Endothelial cell of umbilical vein (primary cell): ENCODE data around the gene ZBTB21. TPM values are rescaled to one million over a fixed set of nuclear protein-coding genes. Genes with fewer than 3 reads are reported as not detected.

Experiments
- BruUV-seq: library from RNA; stranded (reverse); fragments of 400-500 nt; replicated peaks from 2 replicates; lab custom pipeline; 2021; lab: Mats Ljungman, UMichigan
- CTCF ChIA-PET: fragments of 300-600, 350-600 bp; sonication (Branson Sonifier 250); formaldehyde crosslinking; loops from one replicate; lab custom pipeline; 2021; ENCODE audit warnings: antibody characterized with exemption, inconsistent platforms; lab: Charles Lee
- POLR2A ChIA-PET: fragments of 300-600, 350-600 bp; sonication (Branson Sonifier 250); formaldehyde crosslinking; loops from one replicate; lab custom pipeline; 2021; ENCODE audit warnings: antibody characterized with exemption, inconsistent platforms; lab: Charles Lee
- DNase-seq: peaks from one replicate; pipeline ENCODE4 v3.0.0-alpha.2; 2011; ENCODE audit warnings: low read depth, low spot score
- FAIRE-seq: peaks from 2 replicates; lab custom pipeline; 2011; peaks lifted over from hg19 to GRCh38; lab: Jason Lieb, UNC
- H2AFZ ChIP-seq: 2 replicates; pipeline ENCODE4 v1.6.0; 2012; ENCODE audit warnings: low read depth, low read length, control low read depth, inconsistent platforms
- H3K27ac ChIP-seq: 2 replicates; pipeline ENCODE4 v1.5.1; 2011; ENCODE audit warnings: low read depth, mild to moderate bottlenecking, control low read depth, low read length, moderate library complexity; ENCODE audit not compliant: insufficient read depth
- H3K27me3 ChIP-seq, 2 experiments: 2 replicates each; pipeline versions ENCODE4 v1.6.0 to v1.6.1; 2011; ENCODE audit warnings: low read length in 2 of 2, mixed read lengths in 1 of 2; ENCODE audit not compliant: control insufficient read depth in 2 of 2, insufficient read depth in 2 of 2
- H3K36me3 ChIP-seq, 2 experiments: 2 replicates in 1 of 2; 3 replicates in 1 of 2; pipeline ENCODE4 v1.5.1; 2011; ENCODE audit warnings: low read length in 2 of 2, mild to moderate bottlenecking in 1 of 2, moderate library complexity in 1 of 2; ENCODE audit not compliant: control insufficient read depth in 2 of 2, insufficient read depth in 2 of 2; ENCODE audit errors: extremely low read depth in 1 of 2
- H3K4me1 ChIP-seq: 3 replicates; pipeline ENCODE4 v1.5.1; 2011; ENCODE audit warnings: mild to moderate bottlenecking, low read length; ENCODE audit not compliant: control insufficient read depth, insufficient read depth; ENCODE audit errors: extremely low read depth
- H3K4me2 ChIP-seq: 2 replicates; pipeline ENCODE4 v1.6.1; 2011; ENCODE audit warnings: low read length, control low read depth, mixed read lengths; ENCODE audit not compliant: insufficient read depth
- H3K4me3 ChIP-seq, 3 experiments: fragments of 200-600 bp in 1 of 3; sonication (generic), shearing (Covaris generic) in 1 of 3; replicated peaks in 1 of 3; 2 replicates each; pipeline ENCODE4 v1.5.1; 2011 to 2016; ENCODE audit warnings: control low read depth in 3 of 3, low read length in 3 of 3, mild to moderate bottlenecking in 2 of 3, inconsistent platforms in 1 of 3, low read depth in 1 of 3, moderate library complexity in 1 of 3; ENCODE audit not compliant: insufficient read depth in 1 of 3
- H3K79me2 ChIP-seq: 2 replicates; pipeline ENCODE4 v1.6.0; 2012; ENCODE audit warnings: low read length, inconsistent platforms; ENCODE audit not compliant: control insufficient read depth, insufficient read depth
- H3K9ac ChIP-seq: replicated peaks from 2 replicates; pipeline ENCODE3; 2011; ENCODE audit warnings: low read length, control low read depth; ENCODE audit not compliant: insufficient read depth; ENCODE audit errors: extremely low read depth
- H3K9me1 ChIP-seq: replicated peaks from 3 replicates; pipeline ENCODE4 v1.6.0; 2011; ENCODE audit warnings: mild to moderate bottlenecking, low read length; ENCODE audit not compliant: control insufficient read depth, insufficient read depth; ENCODE audit errors: extremely low read depth
- H3K9me3 ChIP-seq: replicated peaks from 2 replicates; pipeline ENCODE4 v1.5.1; 2012; ENCODE audit warnings: low read length, inconsistent platforms; ENCODE audit not compliant: control insufficient read depth, insufficient read depth
- H4K20me1 ChIP-seq: replicated peaks from 2 replicates; pipeline ENCODE3; 2011; ENCODE audit warnings: mild to moderate bottlenecking, low read length; ENCODE audit not compliant: control insufficient read depth, insufficient read depth; ENCODE audit errors: extremely low read depth
- EZH2 ChIP-seq: IDR thresholded peaks from 2 replicates; pipeline ENCODE4 v1.6.1; 2012; ENCODE audit warnings: borderline replicate concordance, low read depth, mild to moderate bottlenecking, moderate library complexity, low read length, inconsistent platforms; ENCODE audit not compliant: severe bottlenecking
- FOS ChIP-seq: IDR thresholded peaks from 2 replicates; pipeline ENCODE4 v1.6.1; 2011; ENCODE audit warnings: mild to moderate bottlenecking, low read length, moderate library complexity, borderline replicate concordance; ENCODE audit not compliant: insufficient read depth
- GATA2 ChIP-seq: IDR thresholded peaks from 2 replicates; pipeline ENCODE4 v1.7.0; 2011; ENCODE audit warnings: low read depth, mild to moderate bottlenecking, moderate library complexity, mixed read lengths, low read length; ENCODE audit not compliant: insufficient read length, insufficient read depth
- JUN ChIP-seq: IDR thresholded peaks from 2 replicates; pipeline ENCODE4 v1.6.1; 2011; ENCODE audit warnings: borderline replicate concordance, low read depth; ENCODE audit not compliant: insufficient read length, insufficient read depth
- MAX ChIP-seq: IDR thresholded peaks from 2 replicates; pipeline ENCODE4 v1.6.1; 2011; ENCODE audit not compliant: insufficient read depth, insufficient read length
- MYC ChIP-seq: IDR thresholded peaks from one replicate; pipeline ENCODE4 v1.6.1; 2011; ENCODE audit warnings: mild to moderate bottlenecking, low read depth, low read length
- POLR2A ChIP-seq: IDR thresholded peaks from 2 replicates; pipeline ENCODE4 v1.6.1; 2012; ENCODE audit warnings: low read depth, mild to moderate bottlenecking, control low read depth, low read length
- POLR2AphosphoS5 ChIP-seq: IDR thresholded peaks from 2 replicates; pipeline ENCODE4 v1.6.1; 2012; ENCODE audit warnings: low read depth, mild to moderate bottlenecking, control low read depth, low read length, moderate library complexity; ENCODE audit not compliant: insufficient read depth
- dilution Hi-C: fragments of 300-500 bp; cut with MboI; formaldehyde crosslinking; loops from one replicate; pipeline ENCODE4 v1.15.0; 2019; ENCODE audit warnings: low sequenced_read_pairs; ENCODE audit not compliant: extremely low pct_ligation_motif_present
- intact Hi-C: fragments of 100-400 bp; cut with micrococcal nuclease; formaldehyde crosslinking; loops from one replicate; pipeline ENCODE4 v1.10.0; 2022
- polyA plus RNA-seq, 4 experiments: library from polyadenylated mRNA; depleted of rRNA in 3 of 4; stranded (reverse) in 3 of 4; unstranded in 1 of 4; fragments of >200 nt; gene quantifications; 2 replicates each; pipeline versions ENCODE4 v1.2.1 to v1.2.3, GENCODE V29; 2011 to 2012; ENCODE audit warnings: missing spikeins in 1 of 4
- total RNA-seq: library from RNA; stranded (reverse); gene quantifications from 2 replicates; pipeline ENCODE4 v1.2.3, GENCODE V29; 2021
- TF ChIP-seq, protein P1 (sequence below), 2 donors: IDR thresholded peaks; 1 replicate in 1 of 2; 2 replicates in 1 of 2; pipeline ENCODE4 v1.5.1; 2011; ENCODE audit warnings: low read length in 2 of 2, mild to moderate bottlenecking in 2 of 2, moderate library complexity in 2 of 2, control low read depth in 1 of 2, inconsistent platforms in 1 of 2, low read depth in 1 of 2; ENCODE audit not compliant: insufficient read depth in 1 of 2; ENCODE audit errors: extremely low read depth in 1 of 2

The ZBTB21 gene
- total and polyA plus RNA-seq, 2 donors (not counting 3 experiments of a cell fraction or from before 2014, with no cell fraction given): 2.8 to 12.4 TPM

GRCh38 chr21:42059141-42059540 lies 49.0 kb upstream of the ZBTB21 start:
- Histone ChIP-seq H3K9ac (no peak overlapping the region), H3K27ac (no peak overlapping the region), H3K4me1 (peaks cover 23% of the 10 kb centered on the region), H3K9me3 (no peaks in the 10 kb centered on the region), H3K27me3 (peaks cover 0 to 2% of the 10 kb centered on the region in 2 experiments), H4K20me1 (no peaks in the 10 kb centered on the region), H3K36me3 (no peaks in the 10 kb centered on the region), H3K4me2 (no peak overlapping the region), H3K4me3 (no peak overlapping the region), H2AFZ (no peak overlapping the region), H3K9me1 (no peaks in the 10 kb centered on the region), H3K79me2 (no peaks in the 10 kb centered on the region)
- no peak for FAIRE-seq
- ChIA-PET POLR2A (no interaction called here), CTCF (interaction anchor here (2.2 kb wide), 1 partner anchor 49 kb away, joined by 10 read pairs; no protein-coding TSS in a partner anchor)
- dilution Hi-C loops: no loop called here
- no peak for TF ChIP-seq JUN
- TF ChIP-seq MAX: no peak
- TF ChIP-seq EZH2: no peak
- TF ChIP-seq MYC: no peak
- no peak for TF ChIP-seq FOS
- TF ChIP-seq POLR2A: no peak
- TF ChIP-seq, protein P1, sequence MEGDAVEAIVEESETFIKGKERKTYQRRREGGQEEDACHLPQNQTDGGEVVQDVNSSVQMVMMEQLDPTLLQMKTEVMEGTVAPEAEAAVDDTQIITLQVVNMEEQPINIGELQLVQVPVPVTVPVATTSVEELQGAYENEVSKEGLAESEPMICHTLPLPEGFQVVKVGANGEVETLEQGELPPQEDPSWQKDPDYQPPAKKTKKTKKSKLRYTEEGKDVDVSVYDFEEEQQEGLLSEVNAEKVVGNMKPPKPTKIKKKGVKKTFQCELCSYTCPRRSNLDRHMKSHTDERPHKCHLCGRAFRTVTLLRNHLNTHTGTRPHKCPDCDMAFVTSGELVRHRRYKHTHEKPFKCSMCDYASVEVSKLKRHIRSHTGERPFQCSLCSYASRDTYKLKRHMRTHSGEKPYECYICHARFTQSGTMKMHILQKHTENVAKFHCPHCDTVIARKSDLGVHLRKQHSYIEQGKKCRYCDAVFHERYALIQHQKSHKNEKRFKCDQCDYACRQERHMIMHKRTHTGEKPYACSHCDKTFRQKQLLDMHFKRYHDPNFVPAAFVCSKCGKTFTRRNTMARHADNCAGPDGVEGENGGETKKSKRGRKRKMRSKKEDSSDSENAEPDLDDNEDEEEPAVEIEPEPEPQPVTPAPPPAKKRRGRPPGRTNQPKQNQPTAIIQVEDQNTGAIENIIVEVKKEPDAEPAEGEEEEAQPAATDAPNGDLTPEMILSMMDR (IDR thresholded peaks at IDR 0.05; ENCODE audit: extremely low read depth in 1 of 2, insufficient read depth in 1 of 2, low read depth in 1 of 2, low read length in 2 of 2): no peak
- no peak for TF ChIP-seq POLR2AphosphoS5
- no peak for TF ChIP-seq GATA2
- intact Hi-C loops: loop anchor here (5.0 kb wide), 1 partner anchor 42 kb away; no protein-coding TSS in a partner anchor
- BruUV-seq: no TSS peak
- DNase-seq: no peak
